Measurements from ENCODE around the gene CCDC122.
A peak's percentile ranks its signal among the peaks of the same experiment; 100 is the strongest.

CCDC122 gene

GRCh38 chr13:43878892-43879754, at the start of gene CCDC122:
Gene CCDC122 (minus strand): TSS chr13:43879740. CDS start chr13:43869376, 10,364 bp downstream.
- DNase-seq (ENCODE audit: low spot score): peak; percentile 87

GRCh38 chr13:43924549-43925245, 45.2 kb upstream of the CCDC122 start:
- no peak for DNase-seq (ENCODE audit: low spot score)

GRCh38 chr13:43920965-43921674, 41.6 kb upstream of the CCDC122 start:
- no peak for DNase-seq (ENCODE audit: low spot score)

- DNase-seq (ENCODE audit: low spot score): no peak
Observed at GRCh38 chr13:43918636-43919035, 39.1 kb upstream of the CCDC122 start.

GRCh38 chr13:43916828-43917227, 37.3 kb upstream of the CCDC122 start:
- DNase-seq (ENCODE audit: low spot score): no peak

GRCh38 chr13:43915451-43915850, 35.9 kb upstream of the CCDC122 start:
- peak; percentile 55 for DNase-seq (ENCODE audit: low spot score)

- no peak for DNase-seq (ENCODE audit: low spot score)
Observed at GRCh38 chr13:43911871-43912270, 32.3 kb upstream of the CCDC122 start.

GRCh38 chr13:43911278-43911677, 31.7 kb upstream of the CCDC122 start:
- DNase-seq (ENCODE audit: low spot score): no peak

- no peak for DNase-seq (ENCODE audit: low spot score)
Observed at GRCh38 chr13:43910856-43911255, 31.3 kb upstream of the CCDC122 start.

- DNase-seq (ENCODE audit: low spot score): peak; percentile 28
Observed at GRCh38 chr13:43908156-43909126, 28.9 kb upstream of the CCDC122 start.

GRCh38 chr13:43905435-43906031, 26.0 kb upstream of the CCDC122 start:
- DNase-seq (ENCODE audit: low spot score): peak; percentile 50

- no peak for DNase-seq (ENCODE audit: low spot score)
Observed at GRCh38 chr13:43895940-43896339, 16.4 kb upstream of the CCDC122 start.

GRCh38 chr13:43894438-43894837, 14.9 kb upstream of the CCDC122 start:
- no peak for DNase-seq (ENCODE audit: low spot score)

GRCh38 chr13:43884222-43884621, 4.7 kb upstream of the CCDC122 start:
- no peak for DNase-seq (ENCODE audit: low spot score)

GRCh38 chr13:43883631-43884030, 4.1 kb upstream of the CCDC122 start:
- peak; percentile 16 for DNase-seq (ENCODE audit: low spot score)

- no peak for DNase-seq (ENCODE audit: low spot score)
Observed at GRCh38 chr13:43881580-43881979, 2.0 kb upstream of the CCDC122 start.

- no peak for DNase-seq (ENCODE audit: low spot score)
Observed at GRCh38 chr13:43880926-43881325, 1.4 kb upstream of the CCDC122 start.

GRCh38 chr13:43880214-43880855, 795 bp upstream of the CCDC122 start:
- DNase-seq (ENCODE audit: low spot score): no peak

- DNase-seq (ENCODE audit: low spot score): peak; percentile 13
Observed at GRCh38 chr13:43879755-43880181, 228 bp upstream of the CCDC122 start, which contains the start of gene LACC1. Gene LACC1 (plus strand): TSS chr13:43879904. CDS start chr13:43880986, 1,082 bp downstream.

- no peak for DNase-seq (ENCODE audit: low spot score)
Observed at GRCh38 chr13:43877766-43878165, 1.8 kb downstream of the CCDC122 start.

Measured in AG08395 (cell line).